Measurements from ENCODE around the gene CBFA2T2.

CBFA2T2 gene

DNA sequence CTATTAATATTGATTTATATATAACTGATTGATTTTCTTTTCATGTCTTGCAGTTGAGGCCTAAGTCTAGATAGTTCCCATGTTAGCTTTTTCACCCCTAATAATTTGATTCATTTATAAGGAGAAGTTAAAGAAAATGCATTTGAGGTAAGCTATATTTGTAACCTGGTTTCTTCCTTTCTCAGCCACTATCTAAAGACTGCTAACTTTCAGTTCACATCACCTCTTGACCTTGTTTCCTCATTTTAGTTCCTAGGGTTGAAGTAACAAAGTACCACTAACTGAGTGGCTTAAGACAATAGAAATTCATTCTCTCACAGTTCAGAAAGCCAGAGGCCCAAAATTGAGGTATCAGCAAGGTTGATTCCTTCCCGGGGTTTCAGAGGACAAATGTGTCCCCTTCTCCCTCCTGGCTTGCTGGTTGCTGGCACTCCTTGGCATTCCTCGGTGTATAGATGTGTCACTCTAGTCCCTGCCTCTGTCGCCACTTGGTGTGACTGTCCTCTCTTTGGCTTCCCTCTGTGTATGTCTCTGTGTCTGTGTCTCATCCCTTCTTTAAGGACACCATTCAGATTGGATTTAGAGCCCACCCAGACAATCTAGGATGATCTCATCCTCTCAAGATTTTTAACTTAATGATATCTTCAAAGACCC lies 116.3 kb downstream of the CBFA2T2 start:
- no peak overlapping the region for H3K27ac ChIP-seq
- no peak for TF ChIP-seq ZFX (IDR thresholded peaks at IDR 0.05)
- TF ChIP-seq, protein P1, sequence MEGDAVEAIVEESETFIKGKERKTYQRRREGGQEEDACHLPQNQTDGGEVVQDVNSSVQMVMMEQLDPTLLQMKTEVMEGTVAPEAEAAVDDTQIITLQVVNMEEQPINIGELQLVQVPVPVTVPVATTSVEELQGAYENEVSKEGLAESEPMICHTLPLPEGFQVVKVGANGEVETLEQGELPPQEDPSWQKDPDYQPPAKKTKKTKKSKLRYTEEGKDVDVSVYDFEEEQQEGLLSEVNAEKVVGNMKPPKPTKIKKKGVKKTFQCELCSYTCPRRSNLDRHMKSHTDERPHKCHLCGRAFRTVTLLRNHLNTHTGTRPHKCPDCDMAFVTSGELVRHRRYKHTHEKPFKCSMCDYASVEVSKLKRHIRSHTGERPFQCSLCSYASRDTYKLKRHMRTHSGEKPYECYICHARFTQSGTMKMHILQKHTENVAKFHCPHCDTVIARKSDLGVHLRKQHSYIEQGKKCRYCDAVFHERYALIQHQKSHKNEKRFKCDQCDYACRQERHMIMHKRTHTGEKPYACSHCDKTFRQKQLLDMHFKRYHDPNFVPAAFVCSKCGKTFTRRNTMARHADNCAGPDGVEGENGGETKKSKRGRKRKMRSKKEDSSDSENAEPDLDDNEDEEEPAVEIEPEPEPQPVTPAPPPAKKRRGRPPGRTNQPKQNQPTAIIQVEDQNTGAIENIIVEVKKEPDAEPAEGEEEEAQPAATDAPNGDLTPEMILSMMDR (conservative IDR thresholded peaks at IDR 0.05): no peak

DNA sequence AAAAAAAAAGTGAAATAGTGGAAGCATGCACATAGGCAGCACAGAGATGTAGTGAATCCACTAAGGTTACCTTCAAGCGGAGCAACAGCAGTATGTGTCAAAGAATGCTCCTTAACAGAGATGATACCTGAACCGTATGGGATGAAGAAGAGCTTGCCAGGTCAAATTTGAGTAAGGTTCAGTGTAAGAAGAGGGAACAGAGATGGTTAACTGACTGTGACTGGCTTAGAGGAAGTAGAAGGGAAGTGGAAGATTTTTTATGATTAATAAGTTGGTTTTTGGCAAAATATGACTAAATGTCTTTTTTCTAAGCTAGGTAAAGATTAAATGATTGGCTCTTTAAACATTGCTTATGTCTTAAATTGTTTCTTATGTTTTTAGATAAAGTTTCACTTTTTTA lies 119.6 kb downstream of the CBFA2T2 start:
- TF ChIP-seq, protein P1 (conservative IDR thresholded peaks at IDR 0.05): no peak
- TF ChIP-seq ZFX (IDR thresholded peaks at IDR 0.05): no peak
- H3K27ac ChIP-seq: no peak overlapping the region

- H3K27ac ChIP-seq: peak overlapping the region; percentile 64
- TF ChIP-seq ZFX (IDR thresholded peaks at IDR 0.05): no peak
- TF ChIP-seq, protein P1 (conservative IDR thresholded peaks at IDR 0.05): no peak
These were observed 121.2 kb downstream of the CBFA2T2 start for GRCh38 chr20:33611106-33611505.

DNA sequence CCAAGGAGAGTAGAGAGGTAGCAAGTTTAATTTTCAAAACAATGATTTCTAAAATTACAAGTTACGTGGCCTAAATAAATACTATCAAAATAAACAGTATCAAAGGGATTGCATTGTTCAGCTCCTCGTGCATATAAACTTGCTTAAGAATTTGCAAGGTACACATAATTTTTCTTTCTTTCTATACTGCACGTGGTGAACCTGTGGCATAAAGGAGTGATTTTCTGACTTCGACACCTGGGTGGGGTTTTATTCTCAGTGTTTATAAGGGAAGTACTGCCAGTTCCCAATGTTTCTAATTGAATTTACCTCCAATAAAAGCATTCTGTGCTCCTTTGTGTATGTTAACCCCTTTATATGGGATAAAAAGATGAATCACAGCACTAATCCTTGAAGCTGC lies 122.1 kb downstream of the CBFA2T2 start:
- no peak overlapping the region for H3K27ac ChIP-seq
- TF ChIP-seq, protein P1 (conservative IDR thresholded peaks at IDR 0.05): no peak; the same call in 1 of the 2 replicates
- no peak for TF ChIP-seq ZFX (IDR thresholded peaks at IDR 0.05)

- no peak overlapping the region for H3K27ac ChIP-seq
- TF ChIP-seq, protein P1 (conservative IDR thresholded peaks at IDR 0.05): no peak
- TF ChIP-seq ZFX (IDR thresholded peaks at IDR 0.05): no peak
These were observed 132.0 kb downstream of the CBFA2T2 start for GRCh38 chr20:33621717-33622400.

DNA sequence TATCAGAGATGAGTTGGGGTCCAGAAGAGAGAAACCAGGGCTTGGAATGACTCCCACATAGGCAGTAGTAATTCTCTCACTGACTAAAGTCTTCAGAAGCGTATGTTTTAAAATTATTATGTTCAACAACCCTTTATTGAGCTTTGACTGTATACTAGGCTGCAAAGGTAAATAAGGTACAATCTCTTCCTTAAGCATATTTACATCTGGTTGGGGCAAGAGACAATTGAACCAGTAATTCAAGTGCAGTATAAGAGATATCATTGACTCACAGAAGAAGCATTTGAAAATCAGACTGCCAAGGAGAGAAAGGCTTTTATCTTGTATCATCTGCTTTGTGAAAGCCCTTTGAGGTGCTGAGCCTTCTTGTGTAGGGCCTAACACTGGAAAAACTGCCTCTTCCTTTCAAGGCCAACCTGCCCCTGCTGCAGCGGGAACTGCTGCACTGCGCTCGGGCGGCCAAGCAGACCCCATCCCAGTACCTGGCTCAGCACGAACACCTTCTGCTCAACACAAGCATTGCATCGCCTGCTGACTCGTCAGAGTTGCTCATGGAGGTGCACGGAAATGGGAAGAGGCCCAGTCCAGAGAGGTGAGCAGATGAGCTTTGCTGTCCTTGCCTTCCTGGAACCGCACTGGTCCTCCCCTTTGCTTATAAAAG lies 132.9 kb downstream of the CBFA2T2 start:
- no peak overlapping the region for H3K27ac ChIP-seq
- TF ChIP-seq, protein P1 (conservative IDR thresholded peaks at IDR 0.05): no peak
- no peak for TF ChIP-seq ZFX (IDR thresholded peaks at IDR 0.05)

GRCh38 chr20:33624399-33624798 lies 134.5 kb downstream of the CBFA2T2 start:
- TF ChIP-seq ZFX (IDR thresholded peaks at IDR 0.05): no peak
- TF ChIP-seq, protein P1 (conservative IDR thresholded peaks at IDR 0.05): no peak
- H3K27ac ChIP-seq: no peak overlapping the region
